Measurements from ENCODE around the gene TBC1D2B.

DNA sequence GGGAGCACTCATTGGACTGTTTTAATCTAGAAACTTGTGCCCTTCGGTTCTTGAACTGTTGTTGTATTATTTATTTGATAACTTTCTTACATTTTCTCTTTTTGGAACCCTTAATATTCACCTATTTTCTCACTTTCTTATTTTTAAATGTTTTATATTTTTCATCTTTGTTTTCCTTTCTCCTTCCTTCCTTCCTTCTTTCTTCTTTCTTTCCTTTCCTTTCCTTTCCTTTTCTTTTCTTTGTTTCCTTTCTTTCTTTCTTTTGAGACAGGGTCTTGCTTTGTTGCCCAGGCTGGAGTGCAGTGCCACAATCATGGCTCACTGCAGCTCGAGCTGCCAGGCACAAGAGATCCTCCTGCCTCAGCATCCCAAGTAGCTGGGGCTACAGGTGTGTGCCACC is 108.5 kb downstream of the TBC1D2B start:
- TF ChIP-seq FOXA1 (IDR thresholded peaks at IDR 0.05) (no peak), SP1 (IDR thresholded peaks at IDR 0.05) (no peak), ARNT (IDR thresholded peaks at IDR 0.05) (no peak), BHLHE40 (IDR thresholded peaks at IDR 0.05; ENCODE audit: borderline replicate concordance) (no peak), LEF1 (IDR thresholded peaks at IDR 0.05; ENCODE audit: borderline replicate concordance) (no peak), SUZ12 (IDR thresholded peaks at IDR 0.05) (no peak), ZNF384 (IDR thresholded peaks at IDR 0.05) (no peak), FOXK2 (IDR thresholded peaks at IDR 0.05) (no peak), TARDBP (IDR thresholded peaks at IDR 0.05) (no peak), FOXM1 (IDR thresholded peaks at IDR 0.05; ENCODE audit: borderline replicate concordance) (no peak), HDGF (IDR thresholded peaks at IDR 0.05; ENCODE audit: borderline replicate concordance) (no peak), L3MBTL2 (conservative IDR thresholded peaks at IDR 0.05) (no peak), ELF4 (IDR thresholded peaks at IDR 0.05) (no peak)
- TF ChIP-seq, protein P1, sequence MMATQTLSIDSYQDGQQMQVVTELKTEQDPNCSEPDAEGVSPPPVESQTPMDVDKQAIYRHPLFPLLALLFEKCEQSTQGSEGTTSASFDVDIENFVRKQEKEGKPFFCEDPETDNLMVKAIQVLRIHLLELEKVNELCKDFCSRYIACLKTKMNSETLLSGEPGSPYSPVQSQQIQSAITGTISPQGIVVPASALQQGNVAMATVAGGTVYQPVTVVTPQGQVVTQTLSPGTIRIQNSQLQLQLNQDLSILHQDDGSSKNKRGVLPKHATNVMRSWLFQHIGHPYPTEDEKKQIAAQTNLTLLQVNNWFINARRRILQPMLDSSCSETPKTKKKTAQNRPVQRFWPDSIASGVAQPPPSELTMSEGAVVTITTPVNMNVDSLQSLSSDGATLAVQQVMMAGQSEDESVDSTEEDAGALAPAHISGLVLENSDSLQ (IDR thresholded peaks at IDR 0.05) = no peak

All from HEK293T (cell line).